MCF 10A (cell line): ENCODE measurements around the gene TMEM236. TPM values are rescaled to one million over a fixed set of nuclear protein-coding genes. Genes with fewer than 3 reads are reported as not detected.

Source experiments
- BruUV-seq: library from RNA; stranded (reverse); fragments of 400-500 nt; replicated peaks from 2 replicates; lab custom pipeline; 2021; lab: Mats Ljungman, UMichigan
- CTCF ChIA-PET: fragments of 300-600 bp; sonication (Branson Sonifier 250); formaldehyde crosslinking; extraction: SDS; loops from one replicate; lab custom pipeline; 2021; ENCODE audit warnings: antibody characterized with exemption, inconsistent platforms; lab: Yijun Ruan, JAX
- POLR2A ChIA-PET: fragments of 300-600, 350-650 bp; sonication (Branson Sonifier 250); formaldehyde crosslinking; extraction: SDS; loops from one replicate; lab custom pipeline; 2020; ENCODE audit warnings: antibody characterized with exemption, inconsistent platforms; lab: Yijun Ruan, JAX
- DNase-seq: peaks from one replicate; pipeline ENCODE4 v3.0.0-alpha.2; 2018; ENCODE audit not compliant: unreplicated experiment
- H3K27ac Mint-ChIP-seq: one replicate; pipeline ENCODE4 v1.8.0; 2022; ENCODE audit warnings: mild to moderate bottlenecking, low read depth, mixed read lengths; ENCODE audit not compliant: unreplicated experiment
- H3K27me3 Mint-ChIP-seq: one replicate; pipeline ENCODE4 v1.8.0; 2022; ENCODE audit warnings: mixed read lengths; ENCODE audit not compliant: insufficient read depth, unreplicated experiment
- H3K36me3 Mint-ChIP-seq: one replicate; pipeline ENCODE4 v1.8.0; 2022; ENCODE audit warnings: mild to moderate bottlenecking, moderate library complexity, mixed read lengths; ENCODE audit not compliant: insufficient read depth, unreplicated experiment
- H3K4me1 Mint-ChIP-seq: one replicate; pipeline ENCODE4 v1.8.0; 2022; ENCODE audit warnings: mixed read lengths; ENCODE audit not compliant: insufficient read depth, unreplicated experiment
- H3K4me3 Mint-ChIP-seq: one replicate; pipeline ENCODE4 v1.8.0; 2022; ENCODE audit warnings: mild to moderate bottlenecking, moderate library complexity, mixed read lengths; ENCODE audit not compliant: unreplicated experiment
- H3K9me3 Mint-ChIP-seq: one replicate; pipeline ENCODE4 v1.8.0; 2022; ENCODE audit warnings: mixed read lengths; ENCODE audit not compliant: unreplicated experiment
- CTCF ChIP-seq: fragments of 200-600 bp; IDR thresholded peaks from one replicate; pipeline ENCODE4 v1.8.0; 2022; ENCODE audit warnings: antibody characterized with exemption, mild to moderate bottlenecking; ENCODE audit not compliant: unreplicated experiment
- intact Hi-C: fragments of 100-400 bp; cut with micrococcal nuclease; formaldehyde crosslinking; loops from 2 replicates; pipeline ENCODE4 v1.14.1; 2022
- total RNA-seq: library from RNA; stranded (reverse); gene quantifications from 2 replicates; pipeline ENCODE4 v1.2.3, GENCODE V29; 2022

The TMEM236 gene
- total RNA-seq, 1 experiment from 2014 or later, result 0.09 TPM

- CTCF ChIA-PET, result interaction anchor here (0.6 to 1.3 kb wide), 4 partner anchors 44 to 1177 kb away, joined by 3 to 5 read pairs (median 3); no protein-coding TSS in a partner anchor
- H3K36me3 Mint-ChIP-seq, result no peaks in the 10 kb centered on the region
- peaks cover 7% of the 10 kb centered on the region for H3K9me3 Mint-ChIP-seq
- intact Hi-C loops, result no loop called here
- no TSS peak for BruUV-seq
- TF ChIP-seq CTCF, result no peak
- POLR2A ChIA-PET, result interaction anchor here (0.6 to 1.5 kb wide), 2 partner anchors 14 to 212 kb away, joined by 3 read pairs; no protein-coding TSS in a partner anchor
- no peak overlapping the region for H3K27ac Mint-ChIP-seq
- no peak for DNase-seq
- H3K4me3 Mint-ChIP-seq, result no peak overlapping the region
- peaks cover 8% of the 10 kb centered on the region for H3K4me1 Mint-ChIP-seq
- no peaks in the 10 kb centered on the region for H3K27me3 Mint-ChIP-seq
These were observed 49.5 kb downstream of the TMEM236 start for GRCh38 chr10:17801507-17801906.

GRCh38 chr10:17802350-17802749, 50.3 kb downstream of the TMEM236 start:
- Mint-ChIP-seq H3K36me3 (no peaks in the 10 kb centered on the region), H3K27me3 (no peaks in the 10 kb centered on the region), H3K4me1 (peaks cover 8% of the 10 kb centered on the region), H3K4me3 (no peak overlapping the region), H3K9me3 (peaks cover 7% of the 10 kb centered on the region), H3K27ac (no peak overlapping the region)
- CTCF ChIA-PET, result interaction anchor here (0.6 kb wide), 1 partner anchor 136 kb away, joined by 3 read pairs; no protein-coding TSS in a partner anchor
- no peak for TF ChIP-seq CTCF
- intact Hi-C loops, result no loop called here
- POLR2A ChIA-PET, result interaction anchor here (1.5 kb wide), 1 partner anchor 15 kb away, joined by 3 read pairs; no protein-coding TSS in a partner anchor
- BruUV-seq, result no TSS peak
- no peak for DNase-seq

- DNase-seq, result peak; percentile 52
- TF ChIP-seq CTCF, result no peak
- POLR2A ChIA-PET, result no interaction called here
- Mint-ChIP-seq H3K4me1 (peaks cover 8% of the 10 kb centered on the region), H3K4me3 (no peak overlapping the region), H3K36me3 (no peaks in the 10 kb centered on the region), H3K27me3 (no peaks in the 10 kb centered on the region), H3K9me3 (peaks cover 7% of the 10 kb centered on the region), H3K27ac (no peak overlapping the region)
- intact Hi-C loops, result no loop called here
- CTCF ChIA-PET, result interaction anchor here (0.6 to 0.7 kb wide), 2 partner anchors 23 to 137 kb away, joined by 3 to 4 read pairs; no protein-coding TSS in a partner anchor
- BruUV-seq, result no TSS peak
These were observed 51.0 kb downstream of the TMEM236 start for GRCh38 chr10:17802976-17803375.

GRCh38 chr10:17805330-17805729, 53.3 kb downstream of the TMEM236 start:
- no peak for TF ChIP-seq CTCF
- H3K27me3 Mint-ChIP-seq, result no peaks in the 10 kb centered on the region
- peaks cover 8% of the 10 kb centered on the region for H3K4me1 Mint-ChIP-seq
- H3K9me3 Mint-ChIP-seq, result peaks cover 7% of the 10 kb centered on the region
- POLR2A ChIA-PET, result no interaction called here
- no peaks in the 10 kb centered on the region for H3K36me3 Mint-ChIP-seq
- no TSS peak for BruUV-seq
- CTCF ChIA-PET, result interaction anchor here (0.5 to 0.6 kb wide), 2 partner anchors 13 to 205 kb away, joined by 3 read pairs; no protein-coding TSS in a partner anchor
- no peak for DNase-seq
- intact Hi-C loops, result no loop called here
- H3K27ac Mint-ChIP-seq, result no peak overlapping the region
- no peak overlapping the region for H3K4me3 Mint-ChIP-seq
